HG02852 (cell line): ENCODE measurements around the gene UNC5C.

Source experiments
- ATAC-seq: cut with Tn5 transposase; IDR thresholded peaks from one replicate; pipeline ENCODE4 v1.9.1; 2021; ENCODE audit warnings: mild to moderate bottlenecking, moderate library complexity; ENCODE audit not compliant: unreplicated experiment

The UNC5C gene

GRCh38 chr4:95524184-95524583 lies 24.6 kb downstream of the UNC5C start:
- no peak for ATAC-seq

GRCh38 chr4:95522682-95523530 lies 25.9 kb downstream of the UNC5C start:
- ATAC-seq: no peak

GRCh38 chr4:95517576-95518345 lies 31.0 kb downstream of the UNC5C start:
- no peak for ATAC-seq

- no peak for ATAC-seq
These were observed 32.2 kb downstream of the UNC5C start for GRCh38 chr4:95516528-95517017.

- no peak for ATAC-seq
These were observed 33.2 kb downstream of the UNC5C start for GRCh38 chr4:95515589-95515988.

GRCh38 chr4:95513022-95513421 lies 35.8 kb downstream of the UNC5C start:
- ATAC-seq: no peak

- no peak for ATAC-seq
These were observed 37.3 kb downstream of the UNC5C start for GRCh38 chr4:95511477-95511876.

GRCh38 chr4:95510877-95511276 lies 37.9 kb downstream of the UNC5C start:
- ATAC-seq: no peak

GRCh38 chr4:95510145-95510544 lies 38.6 kb downstream of the UNC5C start:
- no peak for ATAC-seq

- no peak for ATAC-seq
These were observed 40.4 kb downstream of the UNC5C start for GRCh38 chr4:95508421-95508820.

- no peak for ATAC-seq
These were observed 41.2 kb downstream of the UNC5C start for GRCh38 chr4:95507561-95507960.

GRCh38 chr4:95507147-95507546 lies 41.6 kb downstream of the UNC5C start:
- ATAC-seq: no peak

- no peak for ATAC-seq
These were observed 42.5 kb downstream of the UNC5C start for GRCh38 chr4:95506264-95506663.

- ATAC-seq: no peak
These were observed 43.0 kb downstream of the UNC5C start for GRCh38 chr4:95505799-95506198.

- no peak for ATAC-seq
These were observed 43.6 kb downstream of the UNC5C start for GRCh38 chr4:95505151-95505550.

GRCh38 chr4:95504501-95504900 lies 44.3 kb downstream of the UNC5C start:
- ATAC-seq: no peak

- ATAC-seq: no peak
These were observed 48.4 kb downstream of the UNC5C start for GRCh38 chr4:95500361-95500760.

GRCh38 chr4:95499291-95499696 lies 49.5 kb downstream of the UNC5C start:
- ATAC-seq: no peak

GRCh38 chr4:95494186-95494585 lies 54.6 kb downstream of the UNC5C start:
- no peak for ATAC-seq

GRCh38 chr4:95478679-95479078 lies 70.1 kb downstream of the UNC5C start:
- ATAC-seq: no peak

- no peak for ATAC-seq
These were observed 72.7 kb downstream of the UNC5C start for GRCh38 chr4:95476121-95476520.

GRCh38 chr4:95472534-95472933 lies 76.2 kb downstream of the UNC5C start:
- no peak for ATAC-seq
